A673 (cell line): ENCODE measurements around the gene ANKRD13B. TPM values are rescaled to one million over a fixed set of nuclear protein-coding genes. Genes with fewer than 3 reads are reported as not detected.
A peak's percentile ranks its signal among the peaks of the same experiment; 100 is the strongest.

ENCODE experiments used
- BruUV-seq: library from RNA; stranded (reverse); fragments of 400-500 nt; replicated peaks from 2 replicates; lab custom pipeline; 2021; lab: Mats Ljungman, UMichigan
- CTCF ChIA-PET: fragments of 300-600 bp; sonication (Branson Sonifier 250); formaldehyde crosslinking; loops from one replicate; lab custom pipeline; 2022; ENCODE audit warnings: antibody characterized with exemption; lab: Charles Lee
- POLR2A ChIA-PET: fragments of 300-600 bp; sonication (Branson Sonifier 250); formaldehyde crosslinking; loops from one replicate; lab custom pipeline; 2022; ENCODE audit warnings: antibody characterized with exemption; ENCODE audit not compliant: low non-redundant PET; lab: Charles Lee
- DNase-seq: peaks from one replicate; pipeline ENCODE4 v3.0.0-alpha.2; 2015; ENCODE audit warnings: low spot score
- H3K27ac ChIP-seq: fragments of 200-600 bp; sonication (generic); 2 replicates; pipeline ENCODE4 v1.5.1; 2016; ENCODE audit warnings: mixed run types, low read depth, mild to moderate bottlenecking, mixed read lengths, antibody characterized with exemption, low read length; ENCODE audit not compliant: poor library complexity, severe bottlenecking
- H3K27me3 ChIP-seq: fragments of 200-600 bp; sonication (generic); replicated peaks from 2 replicates; pipeline ENCODE4 v1.6.1; 2017; ENCODE audit warnings: mixed run types, low read depth, mild to moderate bottlenecking, mixed read lengths, antibody characterized with exemption, low read length; ENCODE audit not compliant: insufficient read depth, poor library complexity
- H3K36me3 ChIP-seq: fragments of 200-600 bp; sonication (generic); 2 replicates; pipeline ENCODE4 v1.6.1; 2016; ENCODE audit warnings: mixed run types, mild to moderate bottlenecking, mixed read lengths, antibody characterized with exemption, low read length; ENCODE audit not compliant: insufficient read depth, poor library complexity, severe bottlenecking
- H3K4me1 ChIP-seq: fragments of 200-600 bp; sonication (generic); 2 replicates; pipeline ENCODE4 v1.6.1; 2017; ENCODE audit warnings: mixed run types, mild to moderate bottlenecking, mixed read lengths, antibody characterized with exemption, low read length; ENCODE audit not compliant: insufficient read depth, poor library complexity, severe bottlenecking
- H3K4me3 ChIP-seq: fragments of 200-600 bp; sonication (generic); 2 replicates; pipeline ENCODE4 v1.5.1; 2016; ENCODE audit warnings: low read depth, mixed run types, mild to moderate bottlenecking, mixed read lengths, low read length; ENCODE audit not compliant: poor library complexity, severe bottlenecking
- H3K9me3 ChIP-seq: fragments of 200-600 bp; sonication (generic); 2 replicates; pipeline ENCODE4 v1.6.1; 2016; ENCODE audit warnings: mixed run types, low read depth, mild to moderate bottlenecking, mixed read lengths, antibody characterized with exemption, low read length; ENCODE audit not compliant: poor library complexity, severe bottlenecking
- EZH2 ChIP-seq: fragments of 200-600 bp; sonication (generic); IDR thresholded peaks from 2 replicates; pipeline ENCODE4 v1.6.1; 2017; ENCODE audit warnings: borderline replicate concordance, low read depth, mild to moderate bottlenecking, mixed read lengths, antibody characterized with exemption, low read length; ENCODE audit not compliant: poor library complexity, severe bottlenecking
- intact Hi-C: fragments of 100-400 bp; cut with micrococcal nuclease; formaldehyde crosslinking; loops from one replicate; pipeline ENCODE4 v1.10.0; 2022; ENCODE audit not compliant: unreplicated experiment
- total RNA-seq: library from RNA; stranded (reverse); gene quantifications from 2 replicates; pipeline ENCODE4 v1.2.3, GENCODE V29; 2021
- TF ChIP-seq, protein P1 (sequence below): fragments of 300-800, 200-600 bp; sonication (generic); conservative IDR thresholded peaks from 2 replicates; pipeline ENCODE4 v1.5.1; 2017; ENCODE audit warnings: low read depth, mild to moderate bottlenecking, antibody characterized with exemption, low read length, moderate library complexity, mixed read lengths

Gene ANKRD13B
- total RNA-seq, 1 experiment from 2014 or later, result 81.5 TPM

- no peaks in the 10 kb centered on the region for H3K27me3 ChIP-seq
- H3K9me3 ChIP-seq, result no peaks in the 10 kb centered on the region
- H3K4me1 ChIP-seq, result peaks cover 47% of the 10 kb centered on the region
- POLR2A ChIA-PET, result interaction anchor here (1.0 kb wide), 1 partner anchor 24 kb away, joined by 3 read pairs; the partner anchor contains the start of gene ANKRD13B
- intact Hi-C loops, result loop anchor here (5.0 kb wide), 3 partner anchors 315 to 475 kb away; partner anchors contain the start of gene SSH2
- no peak overlapping the region for H3K27ac ChIP-seq
- peak; percentile 93 for DNase-seq
- H3K36me3 ChIP-seq, result peaks cover 10% of the 10 kb centered on the region
- no peak overlapping the region for H3K4me3 ChIP-seq
- no TSS peak for BruUV-seq
- TF ChIP-seq, protein P1, sequence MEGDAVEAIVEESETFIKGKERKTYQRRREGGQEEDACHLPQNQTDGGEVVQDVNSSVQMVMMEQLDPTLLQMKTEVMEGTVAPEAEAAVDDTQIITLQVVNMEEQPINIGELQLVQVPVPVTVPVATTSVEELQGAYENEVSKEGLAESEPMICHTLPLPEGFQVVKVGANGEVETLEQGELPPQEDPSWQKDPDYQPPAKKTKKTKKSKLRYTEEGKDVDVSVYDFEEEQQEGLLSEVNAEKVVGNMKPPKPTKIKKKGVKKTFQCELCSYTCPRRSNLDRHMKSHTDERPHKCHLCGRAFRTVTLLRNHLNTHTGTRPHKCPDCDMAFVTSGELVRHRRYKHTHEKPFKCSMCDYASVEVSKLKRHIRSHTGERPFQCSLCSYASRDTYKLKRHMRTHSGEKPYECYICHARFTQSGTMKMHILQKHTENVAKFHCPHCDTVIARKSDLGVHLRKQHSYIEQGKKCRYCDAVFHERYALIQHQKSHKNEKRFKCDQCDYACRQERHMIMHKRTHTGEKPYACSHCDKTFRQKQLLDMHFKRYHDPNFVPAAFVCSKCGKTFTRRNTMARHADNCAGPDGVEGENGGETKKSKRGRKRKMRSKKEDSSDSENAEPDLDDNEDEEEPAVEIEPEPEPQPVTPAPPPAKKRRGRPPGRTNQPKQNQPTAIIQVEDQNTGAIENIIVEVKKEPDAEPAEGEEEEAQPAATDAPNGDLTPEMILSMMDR, result peak; percentile 96
- no peak for TF ChIP-seq EZH2
- CTCF ChIA-PET, result interaction anchor here (0.7 to 2.3 kb wide), 12 partner anchors 12 to 535 kb away, joined by 3 to 20 read pairs (median 4); partner anchors contain the start of gene SSH2
Measured at GRCh38 chr17:29617125-29617480, 24.2 kb downstream of the ANKRD13B start.

GRCh38 chr17:29617481-29618271 lies 24.7 kb downstream of the ANKRD13B start:
- H3K36me3 ChIP-seq, result peaks cover 10% of the 10 kb centered on the region
- ChIA-PET CTCF (interaction anchor here (0.6 to 2.3 kb wide), 12 partner anchors 22 to 535 kb away, joined by 3 to 20 read pairs (median 4); partner anchors contain the start of gene SSH2), POLR2A (interaction anchor here (0.6 to 1.0 kb wide), 2 partner anchors 25 to 162 kb away, joined by 3 to 24 read pairs; partner anchors contain the start of gene ANKRD13B)
- no peak overlapping the region for H3K27ac ChIP-seq
- no peak for DNase-seq
- peaks cover 50% of the 10 kb centered on the region for H3K4me1 ChIP-seq
- H3K9me3 ChIP-seq, result no peaks in the 10 kb centered on the region
- TF ChIP-seq EZH2, result no peak
- TF ChIP-seq, protein P1, result peak; percentile 43
- H3K4me3 ChIP-seq, result no peak overlapping the region
- no TSS peak for BruUV-seq
- no peaks in the 10 kb centered on the region for H3K27me3 ChIP-seq
- intact Hi-C loops, result loop anchor here (5.0 kb wide), 3 partner anchors 315 to 475 kb away; partner anchors contain the start of gene SSH2

DNA sequence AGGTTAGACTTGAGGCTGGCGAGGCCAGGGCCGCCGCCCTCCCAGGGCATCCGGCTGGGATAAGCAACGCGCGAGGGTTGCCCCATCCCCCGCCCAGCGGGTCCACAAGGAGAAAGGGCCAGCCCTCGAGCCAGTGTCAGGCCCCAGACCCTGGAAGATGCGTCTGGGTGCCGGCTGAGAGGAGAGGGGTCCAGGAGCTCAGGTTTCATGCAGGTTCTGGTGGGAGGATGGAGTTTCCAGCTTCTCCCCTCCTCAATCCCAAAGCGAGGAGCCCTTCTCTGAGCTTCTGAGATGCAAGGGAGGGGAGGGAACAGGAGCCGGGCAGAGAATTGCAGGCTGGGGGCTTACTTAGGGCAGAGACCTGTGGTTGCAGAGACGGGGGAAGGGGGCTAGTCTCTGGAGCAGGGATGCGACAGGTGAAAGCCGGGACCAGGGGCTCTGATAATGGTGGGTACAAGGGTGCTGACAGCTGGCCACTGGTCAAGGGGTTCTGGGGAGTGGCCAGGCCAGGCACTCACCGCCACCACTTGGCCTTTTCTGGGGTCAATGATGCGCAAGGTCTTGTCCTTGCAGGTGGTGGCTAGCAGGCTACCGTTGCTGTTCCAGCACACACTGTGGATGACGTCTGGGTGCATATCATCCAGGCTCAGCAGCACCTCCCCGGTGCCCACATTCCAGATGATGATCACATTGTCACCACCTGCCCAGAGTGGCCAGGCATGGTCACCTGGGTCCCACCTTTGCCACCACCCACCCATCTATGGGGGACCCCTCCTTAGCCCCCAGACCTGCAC lies 25.5 kb downstream of the ANKRD13B start:
- POLR2A ChIA-PET, result no interaction called here
- TF ChIP-seq, protein P1, result 0 out of 2 replicates have a peak, but pooled peaks have one; percentile 4
- no peak for TF ChIP-seq EZH2
- Histone ChIP-seq H3K27ac (no peak overlapping the region), H3K9me3 (no peaks in the 10 kb centered on the region), H3K4me3 (no peak overlapping the region), H3K27me3 (no peaks in the 10 kb centered on the region), H3K36me3 (peaks cover 7% of the 10 kb centered on the region), H3K4me1 (peaks cover 56% of the 10 kb centered on the region)
- DNase-seq, result no peak
- CTCF ChIA-PET, result interaction anchor here (1.0 to 2.3 kb wide), 5 partner anchors 27 to 474 kb away, joined by 9 to 20 read pairs (median 10); partner anchors contain the start of gene SSH2
- no TSS peak for BruUV-seq
- intact Hi-C loops, result loop anchor here (5.0 kb wide), 3 partner anchors 314 to 474 kb away; partner anchors contain the start of gene SSH2
